Left renal pelvis (tissue), 4 donors: ENCODE measurements around the gene CYB5R4. TPM values are rescaled to one million over a fixed set of nuclear protein-coding genes. Genes with fewer than 3 reads are reported as not detected.

ENCODE experiments used
- DNase-seq, 4 donors: peaks; one replicate each; pipeline ENCODE4 v3.0.0-alpha.2; 2013; ENCODE audit warnings: low read depth in 4 of 4, low spot score in 3 of 4
- polyA plus RNA-seq, 4 donors: library from polyadenylated mRNA; unstranded; fragments of 120-200 nt; gene quantifications; one replicate each; pipeline ENCODE4 v1.2.1, GENCODE V29; 2013; ENCODE audit not compliant: insufficient read length in 4 of 4

The CYB5R4 gene
- 10 to 100 TPM in 2 of 4 donors, 1 to 10 TPM in 2; 9.3 to 11.6 (median 10.0) TPM for polyA plus RNA-seq

GRCh38 chr6:83859410-83860358 lies at the start of gene CYB5R4:
CYB5R4 (plus strand) TSS chr6:83859689; CDS start chr6:83859783, 94 bp downstream.
- peak; percentile 88 to 94 (median 92) for DNase-seq

GRCh38 chr6:83812595-83812994 lies 46.9 kb upstream of the CYB5R4 start:
- DNase-seq, result no peak

GRCh38 chr6:83815631-83816272 lies 43.7 kb upstream of the CYB5R4 start:
- no peak for DNase-seq

DNA sequence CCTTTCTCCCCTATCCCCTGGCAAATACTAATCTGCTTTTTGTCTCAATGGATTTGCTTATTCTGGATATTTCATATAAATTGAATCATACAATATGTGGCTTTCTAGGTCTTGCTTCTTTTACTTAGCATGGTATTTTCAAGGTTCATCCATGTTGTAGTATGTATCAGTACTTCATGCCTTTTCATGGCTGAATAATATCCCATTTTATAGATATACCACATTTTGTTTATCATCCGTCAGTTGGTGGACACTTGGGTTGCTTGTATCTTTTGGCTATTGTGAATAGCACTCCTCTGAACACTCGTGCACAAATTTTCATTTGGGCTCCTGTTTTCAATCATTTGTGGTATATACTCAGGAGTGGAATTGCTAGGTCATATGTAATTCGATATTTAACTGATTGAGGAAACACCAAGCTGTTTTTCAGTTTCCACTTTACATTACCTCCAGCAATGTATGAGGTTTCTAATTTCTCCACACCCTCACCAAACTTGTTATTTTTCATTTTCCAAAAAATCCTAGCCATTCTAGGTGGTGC lies 36.8 kb upstream of the CYB5R4 start:
- DNase-seq, result no peak

DNA sequence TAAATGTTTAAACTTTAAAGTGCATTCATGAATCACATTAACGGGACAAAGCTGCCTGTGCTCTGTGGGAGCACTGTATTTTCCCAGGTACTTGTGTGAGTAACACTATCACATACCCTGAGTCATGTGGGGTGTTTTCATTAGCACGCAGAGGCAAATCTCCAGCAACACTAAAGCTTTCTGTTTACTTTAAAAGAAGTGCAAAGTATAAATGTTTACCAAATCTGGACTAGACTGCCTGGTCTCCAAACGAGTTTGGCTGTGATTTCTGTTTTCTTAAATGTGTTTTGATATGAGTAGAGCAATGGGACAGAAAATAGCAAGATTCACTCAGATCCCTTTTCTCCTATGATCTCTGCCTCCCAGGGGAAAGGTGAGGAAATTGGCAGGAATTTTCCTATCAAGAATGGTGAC lies 35.1 kb upstream of the CYB5R4 start:
- DNase-seq, result no peak

DNA sequence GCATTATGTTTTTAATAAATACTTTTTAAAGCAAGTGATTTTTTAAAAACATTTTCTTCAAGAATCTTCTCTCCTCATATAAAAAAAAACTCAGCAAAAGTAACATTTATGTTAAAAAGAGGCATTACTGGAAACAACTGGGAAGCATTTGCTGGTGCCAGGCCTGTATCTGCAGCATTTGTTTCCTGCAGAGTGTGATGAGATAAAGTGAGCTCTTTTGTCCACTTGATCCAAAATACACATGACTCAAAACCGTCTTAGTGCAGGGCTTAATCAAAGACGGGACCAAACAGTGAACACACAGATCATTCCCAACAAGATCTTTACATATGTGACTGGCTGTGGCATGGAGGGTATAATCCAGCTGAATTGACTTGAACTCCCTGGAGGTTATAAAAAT lies 34.7 kb upstream of the CYB5R4 start:
- no peak for DNase-seq

DNA sequence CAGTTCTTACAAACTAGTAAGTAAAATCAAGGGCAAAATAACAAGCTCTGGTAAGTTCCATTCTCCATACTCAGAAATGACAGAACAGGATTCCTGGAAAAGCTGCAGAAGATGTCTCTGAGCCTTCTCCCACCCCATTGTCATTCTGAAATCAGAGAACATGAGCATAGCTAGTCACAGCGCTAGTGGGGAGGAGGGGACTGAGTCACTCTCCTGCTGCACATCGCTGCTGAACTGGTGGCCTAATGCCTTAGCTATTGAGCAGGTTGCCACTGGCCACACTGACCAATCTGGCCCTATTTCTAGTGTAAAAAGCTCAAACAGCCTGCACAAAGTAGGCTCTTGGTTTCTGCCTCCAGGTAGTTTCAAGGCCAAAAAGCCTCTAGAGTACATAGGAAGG lies 32.4 kb upstream of the CYB5R4 start:
- no peak for DNase-seq

DNA sequence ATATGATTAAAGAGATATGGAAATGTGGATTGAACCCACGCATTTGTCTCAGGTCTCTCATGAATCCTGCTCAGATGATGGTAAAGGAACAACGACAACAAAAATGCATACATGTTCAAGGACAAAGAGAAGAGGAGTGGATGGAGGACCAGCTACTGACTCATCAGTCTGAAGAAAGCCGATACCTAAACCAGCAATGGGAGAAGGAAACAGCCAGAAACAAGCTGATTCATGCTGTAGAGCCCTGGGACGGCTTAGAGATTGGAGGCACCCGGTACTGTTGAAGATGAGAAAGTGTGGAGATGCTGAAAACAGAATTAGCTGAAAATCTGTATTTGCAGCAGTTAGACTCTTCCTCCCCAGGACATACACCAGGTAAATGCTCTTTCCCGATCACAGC lies 20.8 kb upstream of the CYB5R4 start:
- DNase-seq, result no peak

DNA sequence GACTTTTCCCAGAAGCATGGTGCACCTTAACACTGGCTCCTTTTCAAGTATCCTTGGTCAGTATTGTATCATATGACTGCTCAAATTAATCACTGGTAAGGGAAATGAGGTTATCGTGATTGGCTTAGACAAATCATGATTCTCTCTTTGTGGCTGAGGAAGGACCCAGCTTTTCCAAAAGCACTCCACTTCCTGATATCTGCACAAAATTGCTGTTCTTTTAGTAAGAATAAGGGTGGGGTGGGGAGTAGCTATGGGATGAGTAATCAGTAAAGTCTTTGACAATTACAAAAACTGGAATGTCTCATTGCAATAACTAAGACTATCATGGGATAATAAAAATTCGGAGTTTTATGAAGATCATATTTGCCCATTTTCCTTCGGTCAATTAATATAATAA lies 15.3 kb upstream of the CYB5R4 start:
- DNase-seq, result no peak

GRCh38 chr6:83846291-83846690 lies 13.2 kb upstream of the CYB5R4 start:
- no peak for DNase-seq

GRCh38 chr6:83847179-83847578 lies 12.3 kb upstream of the CYB5R4 start:
- no peak for DNase-seq

DNA sequence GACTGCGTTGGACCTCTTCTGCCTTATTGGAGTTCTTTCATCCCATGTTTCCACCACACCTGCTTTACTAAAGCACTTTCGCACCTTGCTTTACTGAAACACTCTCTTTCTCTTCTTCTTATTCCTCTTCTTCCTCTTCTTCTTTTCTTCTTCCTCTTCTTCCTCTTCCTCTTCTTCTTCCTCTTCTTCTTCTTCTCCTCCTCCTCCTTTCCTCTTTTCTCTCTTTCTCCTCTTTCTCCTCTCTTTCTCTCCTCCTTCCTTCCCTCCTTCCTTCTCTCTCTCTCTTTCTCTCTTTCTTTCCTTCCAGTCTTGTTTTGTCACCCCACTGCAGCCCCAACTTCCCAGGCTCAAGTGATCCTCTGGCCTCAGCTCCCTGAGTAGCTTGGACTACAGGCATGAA lies 10.4 kb upstream of the CYB5R4 start:
- no peak for DNase-seq

GRCh38 chr6:83849610-83850009 lies 9.9 kb upstream of the CYB5R4 start:
- no peak for DNase-seq

- no peak for DNase-seq
Measured at GRCh38 chr6:83852528-83853177, 6.8 kb upstream of the CYB5R4 start.

GRCh38 chr6:83853178-83854000 lies 6.1 kb upstream of the CYB5R4 start, which contains the start of gene RIPPLY2:
RIPPLY2 (plus strand) TSS chr6:83853360; CDS start chr6:83853417, 57 bp downstream.
- DNase-seq, result no peak

DNA sequence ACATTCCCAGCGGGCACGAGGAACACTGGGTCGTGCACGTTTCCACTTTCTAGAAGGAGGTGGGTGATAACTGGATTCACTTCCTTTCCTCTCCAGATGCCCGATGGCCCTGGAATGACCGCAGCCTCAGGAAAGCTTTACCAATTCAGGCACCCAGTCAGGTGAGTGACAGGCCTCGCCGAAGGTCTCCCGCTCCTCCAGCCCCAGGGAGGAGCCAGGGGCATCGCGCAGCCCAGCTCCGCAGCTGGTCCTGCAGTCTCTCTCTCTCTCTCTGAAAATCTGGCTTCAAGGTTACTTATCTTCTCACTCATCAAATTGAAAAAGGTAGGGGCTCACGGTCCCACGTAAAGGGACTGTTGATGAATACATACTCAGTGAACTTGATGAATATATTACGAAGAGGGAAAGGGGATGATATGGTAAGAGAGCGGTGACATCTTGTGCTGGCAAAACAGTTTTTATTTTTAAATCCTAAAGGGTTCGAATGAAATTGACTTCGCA lies 5.4 kb upstream of the CYB5R4 start:
- no peak for DNase-seq

DNA sequence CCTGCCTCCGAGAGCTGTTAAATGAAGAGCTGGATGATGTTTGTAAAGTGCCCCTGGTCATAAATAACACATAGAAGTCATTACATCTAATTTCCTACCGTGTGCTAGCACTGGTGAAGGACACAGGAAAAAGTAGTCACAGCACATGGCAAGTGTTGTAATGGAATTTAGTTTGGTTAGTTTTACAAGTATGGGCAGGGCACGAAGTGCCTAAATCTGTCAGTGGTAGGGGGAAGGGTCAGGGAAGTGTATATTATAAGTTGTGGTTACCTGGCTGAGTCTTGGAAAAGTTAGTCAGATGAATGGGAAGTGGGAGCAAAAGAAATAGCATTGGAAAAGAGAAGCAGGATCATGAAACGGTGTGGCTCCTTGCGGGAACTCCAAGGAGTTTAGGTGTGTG lies 4.7 kb upstream of the CYB5R4 start:
- no peak for DNase-seq

GRCh38 chr6:83860359-83860755 lies 868 bp downstream of the CYB5R4 start:
- DNase-seq, result no peak

DNA sequence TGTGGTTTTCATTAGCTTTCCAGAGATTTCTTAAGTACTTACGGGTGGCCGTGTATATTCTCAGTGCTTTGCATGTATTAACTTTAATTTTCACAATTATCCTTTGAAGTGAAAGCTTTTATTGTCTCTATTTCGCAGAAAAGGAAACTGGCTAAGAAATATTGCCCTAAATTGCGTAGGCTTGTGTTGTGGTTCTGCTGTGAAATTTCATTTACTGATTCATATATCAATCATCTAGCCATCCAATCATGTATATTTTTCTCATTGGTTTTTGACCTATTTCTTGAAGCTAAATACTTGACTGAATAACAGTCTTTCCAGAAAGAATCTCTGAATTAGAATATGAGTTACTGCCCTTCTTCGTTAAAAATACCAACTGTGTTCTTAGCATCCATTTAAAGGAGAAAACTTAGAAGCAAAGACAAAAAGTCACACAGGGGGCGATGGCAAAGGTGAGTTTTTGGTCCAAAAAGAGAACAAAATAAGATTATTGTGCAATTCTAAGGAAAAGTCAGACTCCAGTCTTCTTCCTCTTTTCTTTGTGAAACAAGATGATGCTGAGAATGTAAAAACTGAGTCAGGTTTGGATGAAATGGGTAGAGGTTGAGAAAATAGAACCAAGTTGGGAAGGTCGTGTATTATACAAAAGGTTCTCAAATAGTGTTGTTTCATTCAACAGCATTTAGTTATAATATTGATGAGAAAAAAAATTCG lies 1.4 kb downstream of the CYB5R4 start:
- no peak for DNase-seq
